Activated CD4-positive, CD25-positive, alpha-beta regulatory T cell (primary cell): ENCODE results near the gene RANBP9.

Source experiments
- DNase-seq, 4 experiments: peaks; one replicate each; lab custom pipeline; 2025; lab: John Stamatoyannopoulos, UW

The RANBP9 gene

DNA sequence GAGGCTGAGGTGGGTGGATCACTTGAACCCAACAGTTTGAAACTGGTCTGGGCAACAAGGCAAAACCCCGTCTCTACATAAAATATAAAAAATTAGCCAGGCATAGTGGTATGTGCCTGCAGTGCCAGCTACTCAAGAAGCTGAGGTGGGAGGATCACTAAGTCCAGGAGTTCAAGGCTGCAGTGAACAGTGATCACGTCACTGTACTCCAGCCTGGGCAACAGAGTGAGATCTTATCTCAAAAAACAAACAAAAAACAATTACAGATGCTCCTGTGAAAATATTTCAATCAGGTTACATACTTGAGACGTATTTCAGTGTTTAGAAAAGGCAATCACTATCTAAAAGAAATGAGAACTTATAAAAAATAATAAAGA, 33.8 kb downstream of the RANBP9 start:
- no peak for DNase-seq

GRCh38 chr6:13676551-13677156, 35.0 kb downstream of the RANBP9 start:
- no peak for DNase-seq

DNA sequence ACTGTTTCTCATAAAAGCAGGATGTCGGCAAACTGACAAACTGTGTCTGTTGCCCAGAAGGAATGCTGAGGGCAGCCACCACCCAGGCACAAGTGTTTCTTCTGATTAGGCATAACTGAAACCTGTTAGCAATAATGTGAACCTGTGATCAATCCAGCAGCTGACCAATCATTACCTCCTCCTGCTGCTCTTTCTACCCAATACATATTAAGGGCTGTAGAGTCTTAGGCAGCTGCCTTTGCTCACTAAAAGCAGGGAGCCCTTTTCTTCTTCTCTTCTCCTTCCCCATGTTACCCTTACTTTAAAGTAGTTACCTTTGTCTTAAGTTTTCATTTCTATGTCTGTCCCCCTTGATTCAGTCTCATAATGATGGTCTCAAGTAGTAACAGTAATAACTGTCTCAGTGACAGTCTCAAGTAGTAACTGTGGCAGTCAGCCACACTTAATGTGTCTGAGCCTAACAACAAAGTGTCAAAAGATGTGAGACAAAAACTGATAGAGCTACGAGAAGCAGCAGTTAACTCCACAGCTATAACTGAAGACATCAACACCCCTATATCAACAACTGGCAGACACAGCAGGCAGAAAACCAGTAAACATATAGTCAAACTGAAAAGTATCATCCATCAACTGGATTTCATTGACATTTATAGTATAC, 37.0 kb downstream of the RANBP9 start:
- no peak for DNase-seq

GRCh38 chr6:13673825-13674444, 37.7 kb downstream of the RANBP9 start:
- DNase-seq, result no peak

DNA sequence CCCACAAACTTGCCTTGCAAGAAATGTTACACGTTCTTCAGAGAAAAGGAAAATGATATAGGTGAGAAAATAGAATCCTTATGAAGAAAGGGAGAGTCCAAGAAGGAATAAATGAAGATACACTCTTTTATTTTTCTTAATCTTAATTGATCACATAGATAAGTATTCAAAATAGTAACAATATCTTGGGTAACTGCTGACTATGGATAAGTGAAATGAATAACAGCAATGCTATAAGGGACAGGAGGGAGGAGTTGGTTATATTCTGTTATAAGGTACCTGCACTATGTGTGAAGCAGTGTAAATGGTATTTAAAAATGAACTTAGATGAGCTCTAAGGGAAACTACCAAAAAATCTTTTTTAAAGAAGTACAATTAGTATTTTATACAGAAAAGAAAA, 38.3 kb downstream of the RANBP9 start:
- DNase-seq, result no peak

DNA sequence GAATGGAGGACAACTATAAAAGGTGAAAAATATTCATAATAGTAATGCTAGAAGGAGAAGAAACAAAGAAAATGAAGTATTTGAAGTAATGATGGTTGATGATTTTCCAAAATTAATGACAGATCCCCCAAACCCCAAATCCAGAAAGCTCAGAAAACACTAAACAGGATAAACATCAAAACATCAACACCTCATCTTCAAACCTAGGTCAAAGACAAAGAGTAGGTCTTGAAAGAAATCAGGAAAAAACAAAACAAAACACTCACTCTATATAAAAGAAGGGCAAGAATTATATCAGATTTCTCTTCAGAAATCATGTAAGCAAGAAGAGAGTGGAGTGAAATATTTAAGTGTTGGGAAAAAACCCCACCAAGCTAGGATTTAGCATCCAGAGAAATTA, 38.7 kb downstream of the RANBP9 start:
- no peak for DNase-seq

GRCh38 chr6:13671548-13672127, 40.0 kb downstream of the RANBP9 start:
- no peak for DNase-seq

DNA sequence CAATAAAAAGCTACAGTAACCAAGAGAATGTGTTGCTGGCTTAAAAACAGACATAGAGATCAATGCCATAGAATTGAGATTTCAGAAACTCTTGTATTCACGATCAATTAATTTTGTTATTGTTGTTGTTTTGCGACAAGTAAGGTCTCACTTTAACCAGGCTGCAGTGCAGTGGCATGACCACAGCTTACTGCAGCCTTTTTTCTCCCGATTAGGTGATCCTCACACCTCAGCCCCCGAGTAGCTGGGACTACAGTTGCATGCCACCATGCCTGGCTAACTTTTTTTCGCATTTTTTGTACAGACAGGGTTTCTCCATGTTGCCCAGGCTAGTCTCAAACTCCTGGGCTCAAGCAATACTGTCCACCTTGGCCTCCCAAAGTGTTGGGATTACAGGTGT, 42.2 kb downstream of the RANBP9 start:
- no peak for DNase-seq

DNA sequence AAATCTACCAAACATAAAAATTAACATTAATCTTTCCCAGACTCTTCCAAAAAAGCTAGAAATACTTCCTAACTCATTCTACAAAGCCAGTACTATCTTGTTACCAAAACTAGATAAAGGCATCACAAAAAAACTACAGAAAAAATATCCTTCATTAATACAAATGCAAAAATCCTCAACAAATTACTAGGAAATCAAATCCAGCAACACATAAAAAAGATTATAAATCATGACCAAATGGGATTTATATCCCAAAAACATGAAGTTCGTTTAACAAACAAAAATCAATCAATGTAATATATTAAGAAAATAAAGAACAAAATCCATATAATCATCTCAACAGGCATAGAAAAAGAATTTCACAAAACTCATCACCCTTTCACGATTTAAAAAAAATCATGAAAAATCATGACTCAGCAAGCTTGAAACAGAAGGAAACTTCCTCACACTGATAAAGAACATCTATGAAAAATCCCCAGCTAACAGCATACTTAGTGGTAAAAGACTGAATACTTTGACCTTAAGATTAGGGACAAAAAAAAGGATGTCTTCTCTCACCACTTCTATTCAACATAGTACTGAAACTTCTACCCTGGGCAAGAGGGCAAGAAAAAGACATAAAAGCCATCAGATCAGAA, 43.2 kb downstream of the RANBP9 start:
- DNase-seq, result no peak

DNA sequence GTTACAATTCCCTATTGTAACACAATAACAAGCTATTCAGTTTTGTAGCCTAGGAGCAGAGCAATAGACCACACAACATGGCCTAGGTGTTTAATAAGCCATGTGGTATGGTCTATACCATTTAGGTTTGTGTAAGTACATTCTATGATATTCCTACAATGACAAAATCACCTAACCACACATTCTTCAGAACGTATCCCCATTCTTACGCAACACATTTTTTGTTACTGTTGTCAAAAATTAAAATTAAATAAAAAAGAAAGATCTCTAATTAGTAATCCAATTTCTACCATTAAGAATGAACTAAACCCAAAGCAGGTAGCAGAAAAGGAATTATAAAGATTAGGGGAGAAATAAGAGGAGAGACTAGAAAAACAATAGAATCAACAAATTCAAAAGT, 44.0 kb downstream of the RANBP9 start:
- DNase-seq, result no peak

- no peak for DNase-seq
Observed at GRCh38 chr6:13666194-13667105, 45.2 kb downstream of the RANBP9 start.

- no peak for DNase-seq
Observed at GRCh38 chr6:13664703-13665352, 46.8 kb downstream of the RANBP9 start.

- no peak for DNase-seq
Observed at GRCh38 chr6:13663986-13664385, 47.6 kb downstream of the RANBP9 start.

DNA sequence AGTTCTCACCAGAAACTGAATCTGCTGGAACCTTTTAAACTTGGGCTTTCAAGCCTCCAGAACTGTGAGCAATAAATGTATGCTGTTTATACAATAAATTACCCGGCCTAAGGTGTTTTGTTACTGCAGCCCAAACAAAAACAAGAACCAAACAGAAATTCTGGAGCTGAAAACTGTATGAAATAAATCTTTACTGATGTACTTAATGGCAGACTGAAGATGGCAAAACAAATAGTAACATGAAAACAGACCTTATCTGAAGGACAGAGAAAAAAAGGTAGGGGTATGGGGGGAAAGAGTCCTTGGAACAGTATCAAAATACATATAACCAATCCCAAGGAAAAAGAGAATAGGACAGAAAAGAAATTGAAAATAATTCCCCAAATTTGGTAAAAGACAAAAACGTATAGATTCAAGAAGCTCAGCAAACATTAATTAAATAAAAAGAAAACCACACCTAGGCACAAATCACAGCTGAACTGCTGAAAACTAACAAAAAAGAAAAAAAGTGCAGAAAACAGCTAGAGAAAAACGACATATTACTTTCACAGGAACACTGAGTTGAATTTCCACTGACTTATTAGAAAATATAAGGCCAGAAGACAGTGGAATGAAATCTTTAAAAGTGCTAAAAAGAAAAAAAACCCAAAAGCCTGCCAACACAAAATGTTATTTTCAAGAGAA, 48.8 kb downstream of the RANBP9 start:
- DNase-seq, result no peak

DNA sequence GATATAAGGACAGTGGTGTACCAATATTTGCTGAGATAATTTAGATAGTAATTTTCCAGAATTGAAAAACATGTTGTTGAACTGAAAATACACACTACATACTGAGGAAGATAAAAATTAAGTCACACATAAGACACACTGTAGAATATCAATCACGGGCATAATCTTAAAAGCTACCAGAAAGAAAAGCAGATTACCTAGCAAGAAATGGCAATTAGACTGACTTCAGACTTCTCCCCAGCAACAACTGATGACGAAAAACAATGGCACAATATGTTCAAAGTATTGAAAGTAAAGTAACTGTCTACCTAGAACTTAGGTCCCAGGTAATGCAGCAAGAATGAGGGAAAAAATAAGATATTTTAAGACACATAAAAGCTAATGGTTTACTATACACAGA, 50.0 kb downstream of the RANBP9 start:
- no peak for DNase-seq

DNA sequence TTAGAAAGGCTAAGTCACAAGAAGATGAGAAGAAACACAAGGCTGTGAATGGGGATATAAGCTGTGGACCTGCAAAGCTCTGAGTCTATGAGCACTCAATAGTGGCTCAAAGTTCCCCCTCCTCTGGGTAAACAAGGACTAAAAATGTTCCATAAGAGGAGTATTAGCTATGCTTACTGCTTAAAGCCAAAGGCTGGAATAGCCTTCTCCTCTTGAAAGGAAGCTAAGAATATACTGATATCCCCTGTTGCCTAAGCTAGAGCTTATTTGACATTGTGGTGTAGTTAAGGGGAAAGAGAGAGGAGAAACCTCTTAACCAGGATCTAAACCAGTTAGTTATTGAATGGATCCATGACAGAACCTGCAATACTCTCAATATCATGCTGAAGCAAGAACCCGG, 50.7 kb downstream of the RANBP9 start:
- no peak for DNase-seq

DNA sequence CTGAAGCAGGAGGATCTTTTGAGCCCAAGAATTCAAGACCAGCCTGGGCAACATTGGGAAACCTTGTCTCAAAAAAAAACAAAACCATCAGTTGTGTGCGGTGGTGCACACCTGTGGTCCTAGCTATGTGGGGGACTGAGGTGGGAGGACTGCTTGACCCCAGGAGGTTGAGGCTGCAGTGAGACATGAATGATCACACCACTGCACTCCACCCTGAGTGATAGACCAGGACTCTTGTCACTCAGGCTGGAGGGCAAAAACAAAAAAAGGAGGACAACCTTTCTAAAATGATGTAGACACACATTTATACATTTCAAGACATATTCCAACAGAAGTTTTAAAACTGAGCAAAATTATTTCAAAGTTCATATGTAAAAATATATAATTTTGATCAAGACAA, 51.4 kb downstream of the RANBP9 start:
- no peak for DNase-seq

DNA sequence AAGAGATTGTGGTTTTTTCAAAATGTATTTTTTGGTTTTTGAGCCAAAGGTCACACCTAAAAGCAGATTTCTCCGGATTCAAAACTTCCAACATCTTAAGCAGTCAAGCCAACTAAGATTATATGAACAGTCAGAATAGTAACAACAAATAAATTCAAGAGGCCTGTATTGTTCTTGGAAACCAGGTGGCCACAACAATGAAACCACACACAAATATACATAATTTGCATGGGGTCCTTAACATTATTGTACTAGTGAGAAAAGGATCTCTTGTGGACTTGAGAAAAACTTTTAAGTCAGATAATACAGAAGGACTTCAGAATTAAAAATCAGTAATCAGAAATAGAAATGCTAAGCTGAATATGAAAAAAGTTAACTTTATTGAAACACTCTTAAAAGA, 55.9 kb downstream of the RANBP9 start:
- DNase-seq, result no peak

- no peak for DNase-seq
Observed at GRCh38 chr6:13654496-13654895, 57.1 kb downstream of the RANBP9 start.

DNA sequence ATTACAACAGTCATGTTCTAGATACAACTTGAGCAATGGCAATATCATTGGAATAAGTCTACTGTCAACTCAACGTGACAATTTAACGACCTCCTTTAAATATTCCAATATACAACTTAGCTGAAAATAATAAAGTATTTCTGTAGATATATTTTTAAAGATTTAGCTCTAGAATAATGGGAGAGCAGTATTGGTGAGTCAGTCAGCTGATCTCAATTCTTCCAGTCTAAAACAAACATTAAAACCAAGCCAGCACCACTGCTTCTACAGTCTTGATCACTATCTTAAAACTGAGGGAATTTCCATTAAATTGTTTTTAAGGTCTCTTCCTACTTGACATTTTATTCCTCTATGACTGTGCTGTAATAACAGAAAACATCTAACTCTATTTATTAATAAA, 58.3 kb downstream of the RANBP9 start:
- no peak for DNase-seq

- DNase-seq, result no peak
Observed at GRCh38 chr6:13649393-13649792, 62.2 kb downstream of the RANBP9 start.
